GM08714 (cell line): Measurements from ENCODE around the gene TBC1D2B.

Experiments
- H3K4me3 ChIP-seq: fragments of 200-500 bp; sonication (Bioruptor generic); 2 replicates; pipeline ENCODE4 v1.5.1; 2014; ENCODE audit warnings: mild to moderate bottlenecking, low read length, inconsistent platforms
- ZNF274 ChIP-seq: IDR thresholded peaks from 2 replicates; pipeline ENCODE4 v1.6.1; 2012; ENCODE audit warnings: mild to moderate bottlenecking, low read depth, low read length

The TBC1D2B gene

GRCh38 chr15:77945566-77945965, 131.9 kb downstream of the TBC1D2B start:
- H3K4me3 ChIP-seq, result no peak overlapping the region
- no peak for TF ChIP-seq ZNF274
